Jurkat, Clone E6-1 (cell line): ENCODE results near the gene ATP5PD.
"Not testable (repeated sequence)": the region's sequence is repeated elsewhere in the genome, so short reads cannot be mapped to it uniquely, and the experiment has no call there.

Source experiments
- DNase-seq: peaks from one replicate; pipeline ENCODE4 v3.0.0-alpha.2; 2011; ENCODE audit warnings: low read depth, low spot score
- H3K4me3 ChIP-seq: 2 replicates; pipeline ENCODE4 v1.5.1; 2011; ENCODE audit warnings: mild to moderate bottlenecking, low read length, control low read depth, moderate library complexity

Gene ATP5PD

GRCh38 chr17:75078284-75079022 lies 31.7 kb upstream of the ATP5PD start:
- no peak for DNase-seq
- H3K4me3 ChIP-seq: no peak overlapping the region

DNA sequence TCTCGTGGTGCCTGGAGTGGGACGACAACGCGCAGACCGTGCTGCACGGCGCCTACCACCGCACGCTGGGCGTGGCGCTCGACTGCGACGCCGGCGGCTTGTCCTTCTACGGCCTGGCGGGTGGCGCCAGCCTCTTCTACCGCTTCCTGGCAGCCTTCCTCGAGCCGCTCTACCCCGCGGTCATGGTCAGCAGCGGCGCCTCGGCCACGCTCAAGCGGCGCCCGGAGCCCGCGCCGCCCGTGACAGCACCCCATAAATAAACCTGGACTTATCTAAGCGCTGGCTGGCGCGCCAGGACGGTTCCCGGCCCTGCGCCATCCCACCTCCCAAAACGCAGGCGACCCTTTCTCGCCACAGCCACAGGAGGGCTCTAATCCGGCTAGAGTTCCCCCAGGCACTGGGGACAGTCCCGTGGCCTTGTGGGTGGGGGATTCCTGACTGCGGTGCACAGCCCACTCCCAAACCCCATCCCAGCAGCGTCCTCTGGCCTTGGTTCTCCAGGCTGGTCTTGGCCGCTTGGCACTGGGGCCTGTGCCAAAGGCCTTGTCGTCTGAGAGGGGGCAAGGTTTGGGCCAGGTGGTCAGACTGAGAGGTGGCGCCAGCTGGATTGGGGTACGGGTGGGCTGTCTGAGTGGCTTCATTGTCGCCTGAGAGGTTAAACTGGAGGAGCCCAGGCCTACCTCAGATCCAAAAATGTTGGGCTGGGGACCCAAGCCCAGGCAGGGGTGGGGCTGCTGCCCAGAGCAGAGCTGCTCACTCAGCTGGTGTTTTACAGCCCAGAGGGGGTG lies 30.9 kb upstream of the ATP5PD start:
- H3K4me3 ChIP-seq: no peak overlapping the region
- DNase-seq: no peak

GRCh38 chr17:75077072-75077495 lies 30.3 kb upstream of the ATP5PD start:
- H3K4me3 ChIP-seq: no peak overlapping the region
- no peak for DNase-seq

DNA sequence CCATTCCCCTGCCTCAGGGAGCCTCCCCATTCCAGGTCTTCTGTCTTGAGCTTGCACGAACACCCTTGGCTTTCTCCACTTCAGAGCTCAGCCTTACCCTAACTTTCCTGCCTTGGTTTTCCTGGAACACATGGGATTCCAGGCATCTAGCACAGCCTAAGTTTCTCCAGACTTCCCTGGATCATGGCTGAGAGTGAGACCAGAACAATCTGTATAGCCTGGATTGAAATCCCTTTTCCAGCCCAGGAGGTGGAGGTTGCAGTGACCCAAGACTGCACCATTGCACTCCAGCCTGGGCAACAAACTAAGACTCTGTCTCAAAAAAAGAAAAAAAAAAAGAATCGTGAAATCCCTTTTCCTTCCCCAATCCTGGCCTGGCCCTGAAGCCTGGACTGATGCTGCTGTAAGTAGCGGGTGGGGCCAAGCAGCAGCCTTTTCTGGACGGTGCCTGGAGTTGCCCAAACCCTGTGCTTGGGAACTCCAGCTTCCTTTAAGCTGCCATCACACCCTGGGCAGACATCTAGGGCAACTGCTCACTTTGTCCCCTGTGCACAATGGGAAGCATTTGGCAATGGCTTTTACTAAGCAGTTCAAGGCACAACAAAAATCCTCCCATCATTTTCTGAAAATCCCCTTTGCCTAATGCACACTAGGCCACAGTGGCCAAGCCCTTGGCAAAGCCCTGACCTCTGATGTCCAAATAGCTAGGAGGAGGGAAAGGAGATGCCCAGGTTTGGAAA lies 29.0 kb upstream of the ATP5PD start:
- H3K4me3 ChIP-seq: no peak overlapping the region
- no peak for DNase-seq

- H3K4me3 ChIP-seq: no peak overlapping the region
- no peak for DNase-seq
Observed at GRCh38 chr17:75074532-75074931, 27.8 kb upstream of the ATP5PD start.

- DNase-seq: no peak
- H3K4me3 ChIP-seq: no peak overlapping the region
Observed at GRCh38 chr17:75073618-75074047, 26.9 kb upstream of the ATP5PD start.

DNA sequence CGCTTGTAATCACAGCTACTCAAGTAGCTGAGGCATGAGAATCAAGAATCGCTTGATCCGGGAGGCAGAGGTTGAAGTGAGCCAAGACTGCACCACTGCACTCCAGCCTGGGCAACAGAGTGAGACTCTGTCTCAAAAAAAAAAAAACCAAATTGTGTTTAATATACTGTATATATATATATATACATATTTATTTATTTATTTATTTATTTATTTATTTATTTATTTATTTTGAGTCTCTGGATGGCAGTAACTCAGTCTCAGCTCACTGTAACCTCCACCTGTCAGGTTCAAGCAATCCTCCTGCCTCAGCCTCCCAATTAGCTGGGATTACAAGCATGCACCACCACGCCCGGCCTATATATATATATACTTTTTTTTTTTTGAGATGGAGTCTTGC lies 26.1 kb upstream of the ATP5PD start:
- not testable (repeated sequence) for DNase-seq, H3K4me3 ChIP-seq

- DNase-seq, H3K4me3 ChIP-seq: not testable (repeated sequence)
Observed at GRCh38 chr17:75071478-75072271, 24.9 kb upstream of the ATP5PD start.

DNA sequence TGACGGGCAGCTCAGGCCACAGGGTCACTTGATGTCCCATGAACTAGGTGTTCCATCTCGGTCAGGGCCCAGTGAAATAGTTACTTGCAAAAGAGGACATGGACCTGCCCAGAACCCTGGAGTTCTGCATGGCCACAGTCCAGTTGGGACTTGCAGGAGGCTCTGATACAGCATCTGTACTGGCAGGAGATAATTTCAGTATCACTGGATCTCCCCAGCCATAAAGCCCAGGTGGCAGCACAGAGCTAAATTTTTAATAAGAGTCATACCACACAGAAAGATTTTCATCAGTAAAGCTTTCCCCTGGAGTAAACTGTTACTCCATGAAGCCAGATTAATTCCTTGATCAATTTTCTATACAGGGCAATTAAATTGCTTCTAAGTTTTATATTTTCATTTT lies 23.0 kb upstream of the ATP5PD start:
- no peak overlapping the region for H3K4me3 ChIP-seq
- DNase-seq: no peak

GRCh38 chr17:75068750-75069149 lies 22.0 kb upstream of the ATP5PD start:
- no peak overlapping the region for H3K4me3 ChIP-seq
- no peak for DNase-seq

DNA sequence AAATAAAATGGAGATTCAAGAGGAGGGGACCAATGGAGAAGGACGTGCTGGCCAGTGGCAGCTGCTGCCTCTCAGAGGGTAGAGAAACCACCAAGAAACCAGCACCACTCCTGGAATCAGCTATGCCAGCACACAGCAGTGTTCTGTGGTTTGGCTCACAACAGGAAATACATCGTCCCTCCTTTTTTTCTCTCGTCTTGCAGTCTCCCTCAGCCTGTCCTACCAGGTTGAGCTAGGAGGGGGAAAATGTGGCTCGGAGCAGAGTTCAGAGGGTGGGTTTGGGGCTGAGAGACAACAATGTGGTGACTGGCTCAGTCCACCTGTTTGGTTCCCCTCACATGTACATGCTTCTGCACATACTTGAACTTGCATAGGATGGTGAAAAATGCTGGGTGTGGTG lies 21.1 kb upstream of the ATP5PD start:
- 0 out of 2 replicates have a peak overlapping the region, but pooled peaks have one; percentile 9 for H3K4me3 ChIP-seq
- peak; percentile 83 for DNase-seq

- no peak for DNase-seq
- no peak overlapping the region for H3K4me3 ChIP-seq
Observed at GRCh38 chr17:75065562-75066151, 18.9 kb upstream of the ATP5PD start.

DNA sequence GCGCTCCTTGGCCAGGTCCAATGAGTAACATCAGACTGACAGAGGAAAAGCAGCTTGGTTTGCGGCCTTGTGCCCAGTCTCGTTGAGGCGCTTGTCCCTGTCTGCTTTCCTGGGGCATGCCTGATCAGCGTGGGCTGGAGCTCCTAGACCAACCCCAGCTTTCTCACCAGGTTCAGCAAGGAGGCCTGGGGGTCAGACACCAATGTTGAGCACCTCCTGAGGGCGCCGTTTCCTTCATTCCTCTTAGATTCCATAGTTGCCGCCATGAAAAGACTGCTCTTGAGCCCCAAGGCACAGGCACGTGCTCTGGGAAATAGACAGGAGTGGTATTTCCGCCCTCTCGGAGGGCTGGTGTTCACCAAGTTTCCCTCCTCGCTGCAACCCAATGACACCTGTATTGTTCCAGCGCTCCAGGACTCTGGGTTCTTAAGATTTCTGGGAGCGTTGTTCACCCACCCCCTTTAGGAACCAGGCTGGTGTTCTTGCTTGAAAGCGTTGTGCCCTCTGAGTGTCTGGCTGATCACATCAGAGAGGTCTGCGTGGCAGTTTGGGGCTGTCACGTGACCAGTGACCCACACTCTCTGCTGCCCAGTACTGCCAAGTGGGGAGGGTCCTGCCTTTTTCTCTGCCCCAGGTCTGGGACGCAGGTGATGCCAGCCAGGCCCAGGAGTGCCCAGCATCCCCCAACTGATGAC lies 18.2 kb upstream of the ATP5PD start:
- H3K4me3 ChIP-seq: no peak overlapping the region
- no peak for DNase-seq

GRCh38 chr17:75064460-75064859 lies 17.7 kb upstream of the ATP5PD start:
- no peak for DNase-seq
- no peak overlapping the region for H3K4me3 ChIP-seq

DNA sequence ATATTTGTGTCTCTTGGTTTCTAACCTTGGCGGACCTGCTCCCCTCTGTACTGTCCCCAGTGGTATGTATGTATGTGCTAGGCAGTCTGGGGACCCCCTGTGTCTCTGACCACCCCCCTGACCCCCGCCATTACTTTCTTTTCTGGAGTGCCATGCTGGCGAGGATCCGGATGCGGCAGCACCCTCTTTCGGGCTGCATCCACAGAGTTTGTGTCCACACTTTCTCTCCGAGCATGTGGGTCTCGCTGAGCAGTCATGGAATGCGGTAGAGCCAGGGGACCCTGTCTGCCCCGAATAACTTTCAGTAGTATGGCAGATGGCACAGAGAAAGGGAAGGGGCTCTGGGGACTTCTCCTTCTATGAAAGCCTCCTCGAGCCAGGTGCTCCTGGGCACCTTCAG lies 17.3 kb upstream of the ATP5PD start:
- no peak overlapping the region for H3K4me3 ChIP-seq
- no peak for DNase-seq

DNA sequence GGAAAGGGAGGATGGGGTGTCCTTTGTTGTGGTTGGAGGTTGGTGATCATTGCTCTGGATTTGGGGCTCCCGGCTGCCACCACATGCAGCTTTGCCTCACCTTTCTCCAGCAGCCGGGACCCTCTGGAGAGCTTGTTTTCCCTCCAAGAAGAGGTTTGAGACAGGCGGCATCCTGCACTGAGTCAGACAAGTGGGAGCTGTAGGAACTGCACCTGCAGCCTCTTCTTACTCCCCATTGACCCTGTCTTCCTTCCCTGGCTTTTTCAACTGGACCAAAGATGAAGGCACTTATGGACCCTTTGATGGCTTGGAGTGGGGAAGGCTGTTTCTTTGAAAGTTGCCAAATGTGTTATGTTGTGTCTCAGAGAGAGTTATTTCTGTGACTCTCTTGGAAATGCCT lies 16.9 kb upstream of the ATP5PD start:
- no peak overlapping the region for H3K4me3 ChIP-seq

GRCh38 chr17:75063201-75063600 lies 16.4 kb upstream of the ATP5PD start:
- H3K4me3 ChIP-seq: no peak overlapping the region
- DNase-seq: no peak

More for the DNA sequence above, 16.9 kb upstream of the ATP5PD start:
- no peak for DNase-seq

DNA sequence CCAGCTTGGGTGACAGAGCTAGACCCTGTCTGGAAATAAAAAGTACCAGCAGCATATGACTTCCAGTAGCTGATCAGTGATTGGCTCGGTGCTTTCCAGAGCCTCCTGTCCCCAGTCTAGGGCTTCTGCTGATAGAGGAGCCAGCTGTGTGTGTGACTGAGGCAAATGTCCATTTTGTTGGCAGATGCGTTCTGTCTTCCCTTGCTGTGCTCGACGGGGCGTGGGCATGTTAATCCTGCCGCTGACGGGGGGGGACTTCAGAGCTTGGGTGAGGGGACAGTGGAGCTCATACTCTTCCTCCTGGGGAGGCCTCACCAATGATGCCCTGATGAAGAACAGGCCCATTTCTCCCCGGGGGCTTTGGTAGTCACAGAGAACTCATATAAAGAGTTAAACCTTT lies 14.8 kb upstream of the ATP5PD start:
- no peak for DNase-seq
- no peak overlapping the region for H3K4me3 ChIP-seq
